Measurements from ENCODE around the gene PLOD3.

GRCh38 chr7:101210143-101210542 lies 7.2 kb downstream of the PLOD3 start:
- no peak for TF ChIP-seq CTCF (IDR thresholded peaks at IDR 0.05; ENCODE audit: low read length)
- TF ChIP-seq EZH2 (IDR thresholded peaks at IDR 0.05; ENCODE audit: borderline replicate concordance, low read length) = no peak
